Mononuclear cell (primary cell): ENCODE results near the gene SASH3. TPM values are rescaled to one million over a fixed set of nuclear protein-coding genes. Genes with fewer than 3 reads are reported as not detected.

Source experiments
- H3K27me3 ChIP-seq: 2 replicates; pipeline ENCODE4 v1.6.0; 2011; ENCODE audit warnings: low read length, control low read depth; ENCODE audit not compliant: insufficient read depth
- H3K4me1 ChIP-seq: 2 replicates; pipeline ENCODE4 v1.5.1; 2011; ENCODE audit warnings: mild to moderate bottlenecking, low read length, control low read depth; ENCODE audit not compliant: insufficient read depth
- H3K4me3 ChIP-seq: 2 replicates; pipeline ENCODE4 v1.5.1; 2011; ENCODE audit warnings: mild to moderate bottlenecking, low read length, moderate library complexity
- H3K9me3 ChIP-seq: 2 replicates; pipeline ENCODE4 v1.5.1; 2011; ENCODE audit warnings: low read depth, mild to moderate bottlenecking, control low read depth, low read length
- total RNA-seq: library from RNA; depleted of rRNA; stranded (reverse); fragments of >200 nt; gene quantifications from one replicate; pipeline ENCODE4 v1.2.3, GENCODE V29; 2012

Gene SASH3
- total RNA-seq, 1 donor, result 132 TPM

GRCh38 chrX:129748305-129748704 is 31.4 kb upstream of the SASH3 start:
- Histone ChIP-seq H3K27me3 (no peaks in the 10 kb centered on the region), H3K9me3 (no peaks in the 10 kb centered on the region), H3K4me3 (no peak overlapping the region), H3K4me1 (peaks cover 50% of the 10 kb centered on the region)

GRCh38 chrX:129749069-129749468 is 30.7 kb upstream of the SASH3 start:
- Histone ChIP-seq H3K4me3 (no peak overlapping the region), H3K27me3 (no peaks in the 10 kb centered on the region), H3K4me1 (peaks cover 45% of the 10 kb centered on the region), H3K9me3 (no peaks in the 10 kb centered on the region)

GRCh38 chrX:129750971-129751370 is 28.8 kb upstream of the SASH3 start:
- Histone ChIP-seq H3K27me3 (no peaks in the 10 kb centered on the region), H3K4me1 (peaks cover 49% of the 10 kb centered on the region), H3K9me3 (no peaks in the 10 kb centered on the region), H3K4me3 (no peak overlapping the region)

- Histone ChIP-seq H3K27me3 (no peaks in the 10 kb centered on the region), H3K4me3 (no peak overlapping the region), H3K4me1 (peaks cover 52% of the 10 kb centered on the region)
Measured at GRCh38 chrX:129754056-129755024, 25.4 kb upstream of the SASH3 start.

GRCh38 chrX:129755779-129756650 is 23.7 kb upstream of the SASH3 start:
- no peak overlapping the region for H3K4me3 ChIP-seq
- no peaks in the 10 kb centered on the region for H3K9me3 ChIP-seq
- peaks cover 68% of the 10 kb centered on the region for H3K4me1 ChIP-seq
- no peaks in the 10 kb centered on the region for H3K27me3 ChIP-seq

More at GRCh38 chrX:129754056-129755024, 25.4 kb upstream of the SASH3 start:
- no peaks in the 10 kb centered on the region for H3K9me3 ChIP-seq

GRCh38 chrX:129759576-129760061 is 20.1 kb upstream of the SASH3 start:
- H3K4me3 ChIP-seq, result no peak overlapping the region
- H3K27me3 ChIP-seq, result no peaks in the 10 kb centered on the region
- H3K4me1 ChIP-seq, result peaks cover 66% of the 10 kb centered on the region
- no peaks in the 10 kb centered on the region for H3K9me3 ChIP-seq

- no peaks in the 10 kb centered on the region for H3K9me3 ChIP-seq
Measured at GRCh38 chrX:129760155-129760554, 19.6 kb upstream of the SASH3 start.

GRCh38 chrX:129760981-129761380 is 18.8 kb upstream of the SASH3 start:
- Histone ChIP-seq H3K9me3 (no peaks in the 10 kb centered on the region), H3K4me1 (peaks cover 52% of the 10 kb centered on the region), H3K4me3 (no peak overlapping the region), H3K27me3 (no peaks in the 10 kb centered on the region)

More at GRCh38 chrX:129760155-129760554, 19.6 kb upstream of the SASH3 start:
- Histone ChIP-seq H3K4me1 (peaks cover 61% of the 10 kb centered on the region), H3K4me3 (no peak overlapping the region), H3K27me3 (no peaks in the 10 kb centered on the region)

GRCh38 chrX:129761596-129761995 is 18.2 kb upstream of the SASH3 start:
- H3K9me3 ChIP-seq, result no peaks in the 10 kb centered on the region
- H3K4me3 ChIP-seq, result no peak overlapping the region
- peaks cover 46% of the 10 kb centered on the region for H3K4me1 ChIP-seq
- no peaks in the 10 kb centered on the region for H3K27me3 ChIP-seq

- no peaks in the 10 kb centered on the region for H3K27me3 ChIP-seq
- no peaks in the 10 kb centered on the region for H3K9me3 ChIP-seq
- peaks cover 44% of the 10 kb centered on the region for H3K4me1 ChIP-seq
- H3K4me3 ChIP-seq, result no peak overlapping the region
Measured at GRCh38 chrX:129762448-129762847, 17.3 kb upstream of the SASH3 start.

- Histone ChIP-seq H3K4me1 (peaks cover 44% of the 10 kb centered on the region), H3K9me3 (no peaks in the 10 kb centered on the region), H3K27me3 (no peaks in the 10 kb centered on the region), H3K4me3 (no peak overlapping the region)
Measured at GRCh38 chrX:129763666-129764065, 16.1 kb upstream of the SASH3 start.

- H3K27me3 ChIP-seq, result no peaks in the 10 kb centered on the region
- no peaks in the 10 kb centered on the region for H3K9me3 ChIP-seq
- peaks cover 61% of the 10 kb centered on the region for H3K4me1 ChIP-seq
- H3K4me3 ChIP-seq, result no peak overlapping the region
Measured at GRCh38 chrX:129768186-129768585, 11.6 kb upstream of the SASH3 start.

- no peaks in the 10 kb centered on the region for H3K27me3 ChIP-seq
- no peak overlapping the region for H3K4me3 ChIP-seq
- no peaks in the 10 kb centered on the region for H3K9me3 ChIP-seq
- peaks cover 68% of the 10 kb centered on the region for H3K4me1 ChIP-seq
Measured at GRCh38 chrX:129768586-129769466, 10.9 kb upstream of the SASH3 start.

- peaks cover 76% of the 10 kb centered on the region for H3K4me1 ChIP-seq
- no peaks in the 10 kb centered on the region for H3K27me3 ChIP-seq
- H3K4me3 ChIP-seq, result no peak overlapping the region
Measured at GRCh38 chrX:129769467-129770154, 10.1 kb upstream of the SASH3 start.

More at GRCh38 chrX:129769467-129770154, 10.1 kb upstream of the SASH3 start:
- H3K9me3 ChIP-seq, result no peaks in the 10 kb centered on the region
